Prostate gland (tissue), 2 donors: ENCODE data around the gene KIR2DL1. TPM values are rescaled to one million over a fixed set of nuclear protein-coding genes. Genes with fewer than 3 reads are reported as not detected.

Experiments
- DNase-seq: peaks from one replicate; pipeline ENCODE4 v3.0.0-alpha.2; 2019; ENCODE audit warnings: low spot score
- H3K27ac ChIP-seq, 2 donors: fragments of 200-600 bp; sonication (generic); 2 replicates each; pipeline ENCODE4 v1.5.1; 2017 to 2019
- H3K27me3 ChIP-seq: fragments of 200-600 bp; sonication (generic); replicated peaks from 2 replicates; pipeline ENCODE4 v1.5.1; 2019; ENCODE audit not compliant: insufficient read depth
- H3K36me3 ChIP-seq, 2 donors: fragments of 200-600 bp; sonication (generic); 1 replicate in 1 of 2; 2 replicates in 1 of 2; pipeline versions ENCODE4 v1.5.1 to v1.8.1; 2017 to 2019
- H3K4me1 ChIP-seq: fragments of 200-600 bp; sonication (generic); replicated peaks from 2 replicates; pipeline ENCODE4 v1.5.1; 2019
- H3K4me3 ChIP-seq, 2 donors: fragments of 200-600 bp; sonication (generic); 2 replicates each; pipeline ENCODE4 v1.5.1; 2017 to 2019
- H3K9me3 ChIP-seq: fragments of 200-600 bp; sonication (generic); 2 replicates; pipeline ENCODE4 v1.5.1; 2017
- CTCF ChIP-seq, 4 experiments: fragments of 200-600 bp in 2 of 4; fragments of 450-650 bp in 2 of 4; sonication (generic) in 2 of 4; IDR thresholded peaks; 1 replicate in 3 of 4; 2 replicates in 1 of 4; pipeline ENCODE4 v1.5.1; 2016 to 2019; ENCODE audit warnings: antibody characterized with exemption in 4 of 4, mild to moderate bottlenecking in 2 of 4, moderate library complexity in 2 of 4
- POLR2A ChIP-seq: fragments of 450-650 bp; IDR thresholded peaks from one replicate; pipeline ENCODE4 v1.6.1; 2016; ENCODE audit warnings: antibody characterized with exemption, mild to moderate bottlenecking
- POLR2AphosphoS5 ChIP-seq: sonication (generic); formaldehyde crosslinking; IDR thresholded peaks from one replicate; pipeline ENCODE4 v1.6.1; 2017; ENCODE audit warnings: antibody characterized with exemption
- WGBS: methylation state at CpG from one replicate; pipeline ENCODE4 v1.1.5; 2018; 5-methylcytosine and 5-hydroxymethylcytosine counted together
- intact Hi-C: fragments of 100-400 bp; cut with DNase I; formaldehyde crosslinking; loops from one replicate; pipeline ENCODE4 v1.14.2; 2022
- total RNA-seq, 2 donors: library from RNA; depleted of rRNA; stranded (reverse); fragments of >200 nt; gene quantifications; one replicate each; pipeline ENCODE4 v1.1.0, GENCODE V29; 2016

The KIR2DL1 gene
- total RNA-seq, 2 donors from 2014 or later = not detected

GRCh38 chr19:54790711-54791110, 21.1 kb downstream of the KIR2DL1 start:
- no peaks in the 10 kb centered on the region for H3K36me3 ChIP-seq
- DNase-seq = no peak
- TF ChIP-seq CTCF (IDR thresholded peaks at IDR 0.05) = no peak
- no peak for TF ChIP-seq POLR2A
- no peak for TF ChIP-seq POLR2AphosphoS5
- H3K4me3 ChIP-seq = no peak overlapping the region
- H3K27me3 ChIP-seq = no peaks in the 10 kb centered on the region
- no peaks in the 10 kb centered on the region for H3K4me1 ChIP-seq
- H3K27ac ChIP-seq = no peak overlapping the region
- no peaks in the 10 kb centered on the region for H3K9me3 ChIP-seq
- 66% methylated on average over 5 of the region's 5 CpGs for WGBS
- intact Hi-C loops = no loop called here

DNA sequence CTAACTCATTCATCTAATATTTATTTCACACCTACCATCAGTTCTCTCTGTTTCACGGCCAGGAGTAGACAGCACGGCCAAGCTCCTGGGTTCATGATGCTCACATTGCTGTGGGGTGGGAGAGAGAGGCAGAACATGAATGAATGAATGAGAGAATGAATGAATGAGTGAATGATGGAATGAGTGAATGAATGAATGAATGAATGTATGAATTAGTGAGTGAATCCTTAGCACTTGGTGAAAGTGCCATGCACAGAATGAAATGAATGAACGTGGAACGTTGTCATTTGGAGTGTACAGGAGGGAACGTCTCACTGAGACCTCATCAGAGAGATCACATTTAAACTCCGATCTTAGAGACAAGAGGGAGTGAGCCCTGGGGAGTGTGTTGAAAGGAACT, 21.9 kb downstream of the KIR2DL1 start:
- no peak overlapping the region for H3K27ac ChIP-seq
- intact Hi-C loops = no loop called here
- no peak for DNase-seq
- 79% methylated on average over 6 of the region's 6 CpGs for WGBS
- H3K4me3 ChIP-seq = no peak overlapping the region
- no peak for TF ChIP-seq CTCF (IDR thresholded peaks at IDR 0.05)
- TF ChIP-seq POLR2AphosphoS5 = no peak
- TF ChIP-seq POLR2A = no peak
- no peaks in the 10 kb centered on the region for H3K4me1 ChIP-seq
- no peaks in the 10 kb centered on the region for H3K9me3 ChIP-seq
- no peaks in the 10 kb centered on the region for H3K36me3 ChIP-seq
- no peaks in the 10 kb centered on the region for H3K27me3 ChIP-seq

DNA sequence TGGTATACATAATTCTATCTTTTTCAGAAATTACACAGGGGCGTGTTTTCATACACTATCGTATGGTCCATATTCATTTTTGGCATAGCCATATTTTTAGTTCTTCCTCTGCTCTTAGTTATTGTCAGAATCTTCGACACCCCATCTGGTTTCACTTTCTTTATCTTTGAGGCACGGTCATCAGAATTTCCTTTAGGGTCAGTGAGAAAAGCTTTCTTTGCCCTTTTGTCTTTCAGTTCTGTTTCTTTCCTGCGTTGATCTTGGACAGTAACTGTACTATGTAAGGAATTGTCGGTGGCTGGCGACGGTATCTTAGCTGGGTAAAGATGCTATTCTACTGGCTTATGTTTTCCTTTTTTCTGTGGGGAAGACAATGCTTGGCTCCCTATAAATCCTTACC, 23.2 kb downstream of the KIR2DL1 start:
- H3K4me1 ChIP-seq = no peaks in the 10 kb centered on the region
- intact Hi-C loops = no loop called here
- no peak overlapping the region for H3K27ac ChIP-seq
- no peak for DNase-seq
- 56% methylated on average over 8 of the region's 8 CpGs for WGBS
- TF ChIP-seq CTCF (IDR thresholded peaks at IDR 0.05) (no peak), POLR2AphosphoS5 (no peak), POLR2A (no peak)
- no peaks in the 10 kb centered on the region for H3K27me3 ChIP-seq
- no peaks in the 10 kb centered on the region for H3K36me3 ChIP-seq
- H3K4me3 ChIP-seq = no peak overlapping the region
- H3K9me3 ChIP-seq = no peaks in the 10 kb centered on the region

DNA sequence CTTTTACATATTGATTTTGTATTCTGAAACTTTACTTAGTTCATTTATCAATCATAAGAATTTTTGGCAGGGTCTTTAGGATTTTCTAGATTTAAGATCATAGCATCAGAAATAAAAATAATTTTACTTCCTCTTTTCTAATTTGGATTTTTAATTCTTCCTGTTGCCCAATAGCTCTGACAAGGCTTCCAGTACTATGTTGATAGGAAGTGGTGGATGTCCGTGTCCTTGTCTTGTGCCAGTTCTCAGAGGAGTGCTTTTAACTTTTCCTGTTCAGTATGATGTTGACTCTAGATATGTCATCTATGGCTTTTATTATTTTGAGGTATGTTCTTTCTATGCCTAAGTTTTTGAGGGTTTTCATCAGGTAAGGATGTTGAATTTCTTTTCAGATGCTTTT, 26.2 kb downstream of the KIR2DL1 start:
- H3K9me3 ChIP-seq = no peaks in the 10 kb centered on the region
- intact Hi-C loops = no loop called here
- H3K4me3 ChIP-seq = no peak overlapping the region
- WGBS = 65% methylated on average over 1 of the region's 1 CpG
- no peaks in the 10 kb centered on the region for H3K27me3 ChIP-seq
- no peaks in the 10 kb centered on the region for H3K36me3 ChIP-seq
- no peak overlapping the region for H3K27ac ChIP-seq
- no peaks in the 10 kb centered on the region for H3K4me1 ChIP-seq
- no peak for DNase-seq
- no peak for TF ChIP-seq POLR2A

DNA sequence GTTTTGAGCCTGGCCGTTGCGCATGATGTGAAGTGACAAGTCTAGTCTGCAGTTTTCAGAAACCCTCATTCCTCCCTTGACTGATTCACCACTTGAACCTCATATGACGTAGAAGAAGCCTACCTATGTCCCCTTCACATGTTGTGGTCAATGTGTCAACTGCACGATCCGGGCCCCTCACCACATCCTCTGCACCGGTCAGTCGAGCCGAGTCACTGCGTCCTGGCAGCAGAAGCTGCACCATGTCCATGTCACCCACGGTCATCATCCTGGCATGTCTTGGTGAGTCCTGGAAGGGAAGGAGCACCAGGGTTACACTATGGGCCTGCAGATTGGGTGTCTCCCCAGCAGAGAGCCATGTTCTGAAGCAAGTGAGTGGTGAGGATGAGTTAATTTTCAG, 33.8 kb downstream of the KIR2DL1 start, which contains the start of gene KIR2DL4:
Gene KIR2DL4, plus strand, starts transcription at position 201 of the 400 bp plus-strand sequence. Its CDS starts 42 bp downstream, at position 243.
- no peaks in the 10 kb centered on the region for H3K9me3 ChIP-seq
- no peaks in the 10 kb centered on the region for H3K27me3 ChIP-seq
- 83% methylated on average over 10 of the region's 10 CpGs for WGBS
- H3K27ac ChIP-seq = no peak within 1 kb of the TSS
- no peaks in the 10 kb centered on the region for H3K36me3 ChIP-seq
- no peak within 1 kb of the TSS for H3K4me3 ChIP-seq
- DNase-seq = no peak
- no peaks in the 10 kb centered on the region for H3K4me1 ChIP-seq
- TF ChIP-seq POLR2AphosphoS5 (no peak), POLR2A (no peak), CTCF (IDR thresholded peaks at IDR 0.05) (no peak)
- intact Hi-C loops = no loop called here
